ENCODE data around the gene CHRNB1.

The CHRNB1 gene

GRCh38 chr17:7416323-7416722 lies 28.5 kb upstream of the CHRNB1 start:
- DNase-seq, result no peak

GRCh38 chr17:7417056-7417655 lies 27.7 kb upstream of the CHRNB1 start:
- no peak for DNase-seq

- no peak for DNase-seq
These were observed 26.2 kb upstream of the CHRNB1 start for GRCh38 chr17:7418472-7419152.

- DNase-seq, result no peak
These were observed 24.8 kb upstream of the CHRNB1 start, which contains the start of gene SPEM1 for GRCh38 chr17:7419819-7420610. Gene SPEM1, plus strand, starts transcription at chr17:7420324. Its CDS starts 61 bp downstream, at chr17:7420385.

- DNase-seq, result no peak
These were observed 23.7 kb upstream of the CHRNB1 start for GRCh38 chr17:7421186-7421585.

GRCh38 chr17:7423679-7424078 lies 21.2 kb upstream of the CHRNB1 start:
- DNase-seq, result no peak

- no peak for DNase-seq
These were observed 19.5 kb upstream of the CHRNB1 start, which contains the start of gene SPEM2 for GRCh38 chr17:7425316-7425715. Gene SPEM2, plus strand, starts transcription at chr17:7425616. Its CDS starts 73 bp downstream, at chr17:7425689.

- DNase-seq, result no peak
These were observed 19.1 kb upstream of the CHRNB1 start for GRCh38 chr17:7425756-7426155.

- DNase-seq, result no peak
These were observed 18.5 kb upstream of the CHRNB1 start for GRCh38 chr17:7426203-7426863.

- no peak for DNase-seq
These were observed 17.9 kb upstream of the CHRNB1 start for GRCh38 chr17:7426896-7427489.

GRCh38 chr17:7427549-7427948 lies 17.3 kb upstream of the CHRNB1 start:
- no peak for DNase-seq

GRCh38 chr17:7428557-7428956 lies 16.3 kb upstream of the CHRNB1 start, which contains the start of gene SPEM3:
Gene SPEM3, plus strand, starts transcription at chr17:7428857. Its CDS starts 46 bp downstream, at chr17:7428903.
- DNase-seq, result no peak

- DNase-seq, result no peak
These were observed 15.1 kb upstream of the CHRNB1 start for GRCh38 chr17:7429722-7430121.

- no peak for DNase-seq
These were observed 13.6 kb upstream of the CHRNB1 start for GRCh38 chr17:7431231-7431630.

- no peak for DNase-seq
These were observed 12.6 kb upstream of the CHRNB1 start for GRCh38 chr17:7432296-7432695.

- DNase-seq, result peak; percentile 86
These were observed 8.9 kb upstream of the CHRNB1 start for GRCh38 chr17:7435676-7436555.

- peak; percentile 93 for DNase-seq
These were observed 8.1 kb upstream of the CHRNB1 start for GRCh38 chr17:7436556-7437368.

- DNase-seq, result no peak
These were observed 7.4 kb upstream of the CHRNB1 start for GRCh38 chr17:7437369-7437863.

- DNase-seq, result peak; percentile 80
These were observed 6.8 kb upstream of the CHRNB1 start for GRCh38 chr17:7437950-7438614.

Measured in activated effector memory CD4-positive, alpha-beta T cell treated with anti-CD3 and anti-CD28 coated beads, Interleukin-2, amount 50 U/mL, for 16 hours (primary cell).